Activated naive CD4-positive, alpha-beta T cell treated with anti-CD3 and anti-CD28 coated beads, Interleukin-2, amount 50 U/mL, for 24 hours (primary cell): ENCODE data around the gene USE1.
A peak's percentile ranks its signal among the peaks of the same experiment; 100 is the strongest.

ENCODE experiments used
- H3K27ac Mint-ChIP-seq: one replicate; pipeline ENCODE4 v1.8.0; 2021; ENCODE audit warnings: mild to moderate bottlenecking, mixed read lengths
- H3K27me3 Mint-ChIP-seq: one replicate; pipeline ENCODE4 v1.8.0; 2021; ENCODE audit warnings: mixed read lengths
- H3K36me3 Mint-ChIP-seq: one replicate; pipeline ENCODE4 v1.8.0; 2021; ENCODE audit warnings: mixed read lengths
- H3K4me1 Mint-ChIP-seq: one replicate; pipeline ENCODE4 v1.8.0; 2021; ENCODE audit warnings: mixed read lengths
- H3K4me3 Mint-ChIP-seq: one replicate; pipeline ENCODE4 v1.8.0; 2021; ENCODE audit warnings: mild to moderate bottlenecking, mixed read lengths
- H3K9me3 Mint-ChIP-seq: one replicate; pipeline ENCODE4 v1.8.0; 2021; ENCODE audit warnings: mixed read lengths

The USE1 gene

DNA sequence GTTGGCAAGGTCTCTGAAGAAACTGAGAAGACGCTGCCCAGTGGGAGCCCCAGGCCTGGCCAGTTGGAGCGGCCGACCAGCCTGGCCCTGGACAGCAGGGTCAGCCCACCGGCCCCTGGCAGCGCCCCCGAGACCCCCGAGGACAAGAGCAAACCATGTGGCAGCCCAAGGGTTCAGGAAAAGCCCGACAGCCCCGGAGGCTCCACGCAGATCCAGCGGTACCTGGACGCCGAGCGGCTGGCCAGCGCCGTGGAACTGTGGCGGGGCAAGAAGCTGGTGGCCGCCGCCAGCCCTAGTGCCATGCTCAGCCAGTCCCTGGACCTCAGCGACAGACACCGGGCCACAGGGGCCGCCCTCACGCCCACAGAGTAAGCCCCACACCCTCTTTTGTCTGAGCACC lies 20.1 kb upstream of the USE1 start:
- no peaks in the 10 kb centered on the region for H3K9me3 Mint-ChIP-seq
- no peak overlapping the region for H3K4me3 Mint-ChIP-seq
- H3K27me3 Mint-ChIP-seq = no peaks in the 10 kb centered on the region
- H3K36me3 Mint-ChIP-seq = peaks cover 17% of the 10 kb centered on the region
- H3K4me1 Mint-ChIP-seq = no peaks in the 10 kb centered on the region
- no peak overlapping the region for H3K27ac Mint-ChIP-seq

GRCh38 chr19:17196610-17197009 lies 18.5 kb upstream of the USE1 start:
- Mint-ChIP-seq H3K4me1 (no peaks in the 10 kb centered on the region), H3K27me3 (no peaks in the 10 kb centered on the region), H3K9me3 (no peaks in the 10 kb centered on the region), H3K27ac (peak overlapping the region; percentile 37), H3K4me3 (no peak overlapping the region), H3K36me3 (peaks cover 17% of the 10 kb centered on the region)

DNA sequence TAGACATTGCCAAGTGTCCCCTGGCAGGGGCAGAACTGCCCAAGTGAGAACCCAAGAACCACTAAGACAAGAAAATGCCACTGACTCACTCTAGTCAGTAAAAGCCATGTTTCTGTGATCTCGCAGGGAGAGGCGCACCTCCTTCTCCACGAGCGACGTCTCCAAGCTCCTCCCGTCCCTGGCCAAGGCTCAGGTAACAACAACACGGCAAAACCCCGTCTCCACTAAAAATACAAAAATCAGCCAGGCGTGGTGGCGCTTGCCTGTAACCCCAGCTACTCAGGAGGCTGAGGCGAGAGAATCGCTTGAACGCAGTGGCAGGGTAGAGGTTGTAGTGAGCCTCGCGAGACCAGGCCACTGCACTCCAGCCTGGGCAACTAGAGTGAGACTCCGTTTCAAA lies 17.5 kb upstream of the USE1 start:
- Mint-ChIP-seq H3K27ac (no peak overlapping the region), H3K27me3 (no peaks in the 10 kb centered on the region), H3K9me3 (no peaks in the 10 kb centered on the region), H3K4me3 (no peak overlapping the region), H3K4me1 (no peaks in the 10 kb centered on the region), H3K36me3 (peaks cover 23% of the 10 kb centered on the region)

GRCh38 chr19:17200408-17201079 lies 14.6 kb upstream of the USE1 start:
- H3K27ac Mint-ChIP-seq = no peak overlapping the region
- no peak overlapping the region for H3K4me3 Mint-ChIP-seq
- no peaks in the 10 kb centered on the region for H3K27me3 Mint-ChIP-seq
- no peaks in the 10 kb centered on the region for H3K9me3 Mint-ChIP-seq
- H3K4me1 Mint-ChIP-seq = no peaks in the 10 kb centered on the region
- H3K36me3 Mint-ChIP-seq = peaks cover 24% of the 10 kb centered on the region

DNA sequence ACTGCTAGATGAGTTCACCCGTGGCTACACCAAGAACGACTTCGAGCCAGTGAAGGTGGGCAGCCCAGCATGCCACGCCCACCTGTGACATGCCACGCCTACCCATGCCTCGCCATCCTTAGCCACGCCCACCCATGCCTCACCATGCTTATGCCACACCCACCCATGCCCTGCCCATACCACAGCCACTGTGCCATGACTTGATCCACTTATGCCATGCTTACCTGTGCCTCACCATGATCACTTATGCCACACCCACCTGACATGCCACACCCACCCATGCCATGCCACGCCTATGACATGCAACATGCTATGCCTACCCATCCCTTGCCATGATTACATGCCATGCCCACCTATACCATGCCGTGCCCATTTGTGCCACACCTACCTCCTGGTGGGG lies 12.9 kb upstream of the USE1 start:
- Mint-ChIP-seq H3K4me1 (no peaks in the 10 kb centered on the region), H3K27me3 (no peaks in the 10 kb centered on the region), H3K27ac (no peak overlapping the region), H3K36me3 (peaks cover 19% of the 10 kb centered on the region), H3K9me3 (no peaks in the 10 kb centered on the region), H3K4me3 (no peak overlapping the region)

DNA sequence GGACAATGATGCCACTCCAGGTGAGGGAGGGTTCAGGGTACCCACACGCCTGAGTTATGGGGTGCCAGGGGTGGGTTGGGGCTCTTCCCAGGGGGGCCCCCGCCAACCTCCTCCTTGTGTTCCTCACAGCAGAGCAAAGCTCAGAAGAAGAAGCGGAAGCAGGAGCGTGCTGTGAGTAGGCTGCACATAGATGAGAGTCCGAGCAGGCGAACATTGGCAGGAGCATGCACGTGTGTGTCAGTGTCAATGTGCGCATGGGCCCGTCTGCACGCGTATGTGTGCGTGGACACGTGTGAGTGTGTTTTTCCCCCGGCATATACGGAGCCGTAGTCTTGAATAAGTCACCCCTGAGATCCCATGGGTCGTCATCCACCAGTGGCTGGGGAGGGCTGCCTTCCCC lies 12.4 kb upstream of the USE1 start:
- Mint-ChIP-seq H3K9me3 (no peaks in the 10 kb centered on the region), H3K4me1 (no peaks in the 10 kb centered on the region), H3K36me3 (peaks cover 18% of the 10 kb centered on the region), H3K27ac (no peak overlapping the region), H3K4me3 (no peak overlapping the region), H3K27me3 (no peaks in the 10 kb centered on the region)

DNA sequence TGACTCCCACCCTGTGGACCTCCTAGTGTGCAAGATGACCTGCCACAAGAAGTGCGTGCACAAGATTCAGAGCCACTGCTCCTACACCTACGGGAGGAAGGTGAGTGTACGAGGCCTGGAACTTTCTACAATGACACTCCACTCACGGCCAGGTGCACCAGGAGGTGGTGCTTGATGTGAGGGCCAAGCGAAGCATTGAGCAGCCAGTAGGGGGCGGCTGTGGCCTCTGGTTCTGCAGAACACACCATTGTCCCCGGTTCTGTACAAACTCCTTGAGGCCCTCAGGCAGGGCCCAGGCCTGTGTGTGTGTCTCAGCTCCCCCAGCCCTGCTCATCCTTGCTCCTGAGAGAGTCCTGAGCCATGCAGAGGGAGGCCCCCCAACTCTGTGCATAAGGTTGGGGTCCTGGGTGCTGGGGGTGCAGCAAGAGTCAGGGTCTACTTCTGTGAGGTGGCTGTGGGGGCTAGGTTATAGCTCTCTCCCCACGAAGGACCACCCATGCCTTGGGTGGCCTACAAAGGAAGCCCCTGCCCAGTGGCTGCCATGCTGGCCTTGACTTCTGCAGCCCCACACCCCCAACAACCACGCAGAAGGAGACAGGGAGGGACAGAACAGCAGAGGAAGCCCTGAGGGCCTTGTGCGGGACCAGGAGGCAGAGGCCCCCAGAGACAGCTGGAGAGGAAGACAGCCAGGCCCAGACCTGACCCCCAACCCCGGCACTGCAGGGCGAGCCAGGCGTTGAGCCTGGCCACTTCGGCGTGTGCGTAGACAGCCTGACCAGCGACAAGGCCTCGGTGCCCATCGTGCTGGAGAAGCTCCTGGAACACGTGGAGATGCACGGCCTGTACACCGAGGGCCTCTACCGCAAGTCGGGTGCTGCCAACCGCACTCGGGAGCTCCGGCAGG lies 9.7 kb upstream of the USE1 start:
- Mint-ChIP-seq H3K9me3 (no peaks in the 10 kb centered on the region), H3K36me3 (peaks cover 15% of the 10 kb centered on the region), H3K27ac (no peak overlapping the region), H3K4me1 (peaks cover 6% of the 10 kb centered on the region), H3K4me3 (no peak overlapping the region), H3K27me3 (no peaks in the 10 kb centered on the region)

DNA sequence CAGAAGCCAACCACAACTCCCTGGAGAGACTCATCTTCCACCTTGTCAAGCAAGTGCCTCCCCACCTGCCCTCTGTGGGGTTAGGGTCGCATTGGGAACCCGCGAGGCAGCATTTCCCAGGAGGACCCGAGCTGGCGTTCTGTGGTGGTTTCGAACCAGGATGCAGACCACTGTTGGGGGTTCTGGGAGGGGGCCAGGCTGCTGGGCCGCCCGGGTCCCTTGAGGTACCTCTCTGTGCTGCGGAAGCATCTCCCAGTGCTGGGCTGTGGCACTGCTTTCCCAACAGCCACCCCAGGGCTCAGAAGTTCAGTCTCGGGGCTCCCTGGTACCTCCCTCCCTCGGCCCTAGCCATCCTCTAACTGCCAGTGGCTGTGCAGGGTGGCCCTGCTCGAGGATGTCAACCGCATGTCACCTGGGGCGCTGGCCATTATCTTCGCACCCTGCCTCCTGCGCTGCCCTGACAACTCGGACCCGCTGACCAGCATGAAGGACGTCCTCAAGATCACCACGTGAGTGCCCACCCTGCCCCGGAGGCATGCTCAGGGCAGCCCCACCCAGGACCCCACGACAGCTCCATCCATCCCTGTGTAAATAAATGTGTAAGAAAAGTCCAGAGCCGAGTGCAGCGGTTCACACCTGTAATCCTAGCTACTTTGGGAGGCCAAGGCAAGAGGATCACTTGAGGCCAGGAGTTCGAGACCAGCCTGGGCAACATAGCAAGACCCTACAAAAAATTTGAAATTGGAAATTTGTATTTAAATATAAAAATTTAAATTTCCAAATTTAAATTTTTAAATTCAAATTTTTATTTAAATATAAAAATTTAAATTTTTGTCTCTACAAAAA lies 8.2 kb upstream of the USE1 start:
- H3K27me3 Mint-ChIP-seq = no peaks in the 10 kb centered on the region
- H3K27ac Mint-ChIP-seq = no peak overlapping the region
- H3K9me3 Mint-ChIP-seq = no peaks in the 10 kb centered on the region
- peaks cover 6% of the 10 kb centered on the region for H3K4me1 Mint-ChIP-seq
- peaks cover 14% of the 10 kb centered on the region for H3K36me3 Mint-ChIP-seq
- H3K4me3 Mint-ChIP-seq = no peak overlapping the region

DNA sequence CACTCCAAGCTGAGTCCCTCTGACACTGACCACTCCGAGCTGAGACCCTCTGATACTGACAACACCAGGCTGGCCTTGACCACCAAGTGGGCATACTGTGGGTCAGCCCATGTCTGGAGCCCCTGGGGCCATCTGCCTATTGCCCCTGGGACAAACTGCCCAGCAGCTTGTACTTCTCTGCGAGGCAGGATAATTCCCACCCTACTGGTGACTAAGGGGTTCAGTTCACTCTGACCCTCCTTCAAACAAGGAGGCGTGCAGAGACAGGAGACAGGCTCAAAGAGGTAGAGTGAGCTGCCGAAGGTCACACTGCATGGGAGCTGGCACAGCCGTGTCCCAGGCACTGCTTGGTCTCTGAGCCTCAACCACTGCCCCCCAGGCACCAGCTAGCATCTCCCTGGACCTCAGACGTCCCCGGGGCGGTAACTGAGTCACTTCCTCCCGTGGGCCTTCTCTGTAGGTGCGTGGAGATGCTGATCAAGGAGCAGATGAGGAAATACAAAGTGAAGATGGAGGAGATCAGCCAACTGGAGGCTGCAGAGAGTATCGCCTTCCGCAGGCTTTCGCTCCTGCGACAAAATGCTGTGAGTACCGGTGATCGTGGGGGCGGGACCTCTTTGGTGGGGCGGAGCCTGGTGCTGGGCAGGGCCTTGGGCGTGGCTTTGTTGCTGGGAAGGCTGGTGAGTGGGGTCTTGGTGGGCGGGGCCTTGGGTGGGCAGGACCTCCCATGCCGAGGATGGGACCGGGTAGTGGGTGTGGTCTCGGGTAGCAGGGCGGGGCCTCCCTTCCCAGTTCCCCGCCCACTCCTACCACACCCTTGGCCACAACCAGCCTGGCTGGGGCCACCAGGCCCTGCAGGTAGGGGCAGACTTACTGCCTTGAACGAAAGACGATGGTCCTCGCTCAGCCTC lies 5.8 kb upstream of the USE1 start:
- Mint-ChIP-seq H3K4me3 (no peak overlapping the region), H3K27ac (peak overlapping the region; percentile 77), H3K9me3 (no peaks in the 10 kb centered on the region), H3K36me3 (peaks cover 9% of the 10 kb centered on the region), H3K4me1 (peaks cover 7% of the 10 kb centered on the region), H3K27me3 (no peaks in the 10 kb centered on the region)

DNA sequence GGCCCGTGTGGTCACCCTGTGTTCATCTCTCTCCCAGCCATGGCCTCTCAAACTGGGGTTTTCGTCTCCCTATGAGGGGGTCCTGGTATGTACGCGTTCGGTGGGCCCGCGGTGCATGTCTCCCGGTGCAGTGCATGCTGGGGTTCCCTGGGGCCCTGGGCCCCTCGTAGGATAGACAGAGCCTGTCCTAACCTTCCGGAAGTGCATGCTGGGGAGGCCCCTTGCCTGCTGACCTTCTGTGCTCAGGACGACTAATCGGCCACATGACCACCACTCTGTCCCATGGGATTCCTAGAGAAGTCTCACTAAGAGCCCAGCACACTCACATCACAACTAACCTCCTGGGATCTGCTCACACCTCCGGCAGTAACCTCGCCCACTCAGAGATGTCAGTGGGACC lies 4.9 kb upstream of the USE1 start:
- Mint-ChIP-seq H3K27ac (no peak overlapping the region), H3K9me3 (no peaks in the 10 kb centered on the region), H3K36me3 (peaks cover 12% of the 10 kb centered on the region), H3K4me3 (no peak overlapping the region), H3K27me3 (no peaks in the 10 kb centered on the region), H3K4me1 (peaks cover 14% of the 10 kb centered on the region)

GRCh38 chr19:17211547-17212446 lies 3.4 kb upstream of the USE1 start:
- H3K9me3 Mint-ChIP-seq = no peaks in the 10 kb centered on the region
- no peak overlapping the region for H3K4me3 Mint-ChIP-seq
- no peak overlapping the region for H3K27ac Mint-ChIP-seq
- peaks cover 14% of the 10 kb centered on the region for H3K4me1 Mint-ChIP-seq
- H3K27me3 Mint-ChIP-seq = no peaks in the 10 kb centered on the region
- H3K36me3 Mint-ChIP-seq = peaks cover 12% of the 10 kb centered on the region

- Mint-ChIP-seq H3K36me3 (peaks cover 13% of the 10 kb centered on the region), H3K27ac (peak overlapping the region; percentile 51), H3K27me3 (no peaks in the 10 kb centered on the region), H3K9me3 (no peaks in the 10 kb centered on the region), H3K4me3 (no peak overlapping the region), H3K4me1 (peaks cover 14% of the 10 kb centered on the region)
Measured at GRCh38 chr19:17213334-17213733, 1.8 kb upstream of the USE1 start.

DNA sequence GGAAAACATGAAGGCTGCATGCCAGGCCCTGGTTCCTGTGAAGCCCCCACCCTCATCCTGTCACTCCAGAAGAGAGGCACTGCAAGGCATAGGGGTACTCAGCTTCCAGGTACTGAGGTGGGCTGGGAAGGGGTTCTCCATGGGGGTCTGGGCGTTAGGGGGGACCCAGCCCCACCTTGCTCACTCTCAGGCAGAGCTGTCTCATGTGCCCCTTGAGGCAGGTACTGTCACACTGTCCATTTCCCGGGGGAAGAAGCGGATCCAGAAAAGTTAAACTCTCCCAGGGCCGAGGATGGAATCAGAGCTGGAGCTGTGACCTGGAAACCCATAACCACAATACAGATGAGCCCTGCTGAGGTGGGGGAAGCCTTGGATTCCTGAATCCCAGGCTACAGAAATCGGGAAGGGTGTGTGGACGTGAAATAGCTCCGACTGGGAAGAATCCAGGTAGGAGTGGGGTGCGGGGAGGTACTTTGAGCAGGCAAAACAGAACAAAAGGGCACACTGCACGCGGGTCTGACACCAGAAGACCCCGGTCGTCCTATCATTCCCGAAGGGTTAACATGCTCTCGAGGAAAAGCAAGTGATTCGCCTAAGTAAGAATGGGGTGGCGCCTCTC lies 540 bp upstream of the USE1 start:
- no peaks in the 10 kb centered on the region for H3K27me3 Mint-ChIP-seq
- no peaks in the 10 kb centered on the region for H3K9me3 Mint-ChIP-seq
- H3K36me3 Mint-ChIP-seq = peaks cover 14% of the 10 kb centered on the region
- peak overlapping the region; percentile 99 for H3K27ac Mint-ChIP-seq
- H3K4me1 Mint-ChIP-seq = peaks cover 15% of the 10 kb centered on the region
- peak overlapping the region; percentile 95 for H3K4me3 Mint-ChIP-seq
